Aorta (tissue), 5 donors: Measurements from ENCODE around the gene TUSC1. TPM values are rescaled to one million over a fixed set of nuclear protein-coding genes. Genes with fewer than 3 reads are reported as not detected.

Experiments
- ATAC-seq: fragments of 200-7000 bp; cut with Tn5 transposase; one replicate; pipeline ENCODE4 v1.9.1; 2022; ENCODE audit warnings: moderate library complexity; ENCODE audit not compliant: low FRiP score
- DNase-seq, 2 donors: peaks; one replicate each; pipeline ENCODE4 v3.0.0-alpha.2; 2020
- H3K27ac ChIP-seq, 2 donors: one replicate each; pipeline ENCODE4 v1.5.1; 2013; ENCODE audit warnings: low read length in 2 of 2, mild to moderate bottlenecking in 2 of 2, moderate library complexity in 2 of 2, control low read depth in 1 of 2, inconsistent platforms in 1 of 2, low read depth in 1 of 2
- H3K27me3 ChIP-seq, 2 donors: one replicate each; pipeline ENCODE4 v1.6.1; 2013; ENCODE audit warnings: control low read depth in 1 of 2, low read length in 1 of 2, mild to moderate bottlenecking in 1 of 2, moderate library complexity in 1 of 2; ENCODE audit not compliant: insufficient read depth in 2 of 2, control insufficient read depth in 1 of 2
- H3K36me3 ChIP-seq, 2 donors: one replicate each; pipeline ENCODE4 v1.6.1; 2013; ENCODE audit warnings: control low read depth in 1 of 2, low read length in 1 of 2, mild to moderate bottlenecking in 1 of 2; ENCODE audit not compliant: insufficient read depth in 2 of 2, control insufficient read depth in 1 of 2
- H3K4me1 ChIP-seq, 2 donors: one replicate each; pipeline ENCODE4 v1.6.1; 2013; ENCODE audit warnings: low read length in 2 of 2, control low read depth in 1 of 2, mild to moderate bottlenecking in 1 of 2, moderate library complexity in 1 of 2; ENCODE audit not compliant: insufficient read depth in 2 of 2, control insufficient read depth in 1 of 2
- H3K4me3 ChIP-seq, 2 donors: one replicate each; pipeline ENCODE4 v1.5.1; 2013; ENCODE audit warnings: low read length in 2 of 2, control low read depth in 1 of 2, mild to moderate bottlenecking in 1 of 2
- H3K9me3 ChIP-seq: one replicate; pipeline ENCODE4 v1.6.1; 2013; ENCODE audit warnings: mild to moderate bottlenecking, low read length; ENCODE audit not compliant: control insufficient read depth
- WGBS, 2 donors: extraction: QIAGEN DNeasy Blood & Tissue Kit; methylation state at CpG; one replicate each; pipeline ENCODE4 v1.1.7; 2013; 5-methylcytosine and 5-hydroxymethylcytosine counted together
- intact Hi-C, 2 donors: fragments of 100-400 bp; cut with DNase I; formaldehyde crosslinking; loops; one replicate each; pipeline versions ENCODE4 v1.14.2 to v1.15.0; 2022
- polyA plus RNA-seq, 2 donors: library from polyadenylated mRNA; stranded (reverse); fragments of 200-250 nt; gene quantifications; one replicate each; pipeline ENCODE4 v1.2.3, GENCODE V29; 2013
- total RNA-seq, 2 donors: library from RNA; stranded (reverse); fragmentation: NEBNext Ultra II Directional; extraction: Animal tissue kit (Norgen Biotek cat#: 25700); gene quantifications; one replicate each; pipeline ENCODE4 v1.2.1, GENCODE V29; 2021
- donor health status: healthy with polysubstance abuse.
- donor health status: Bipolar disorder and iron deficiency.
- donor health status: DM: no; HTN: no; CAD: no.
- donor health status: DM: no; HTN: no; CAD: no.
- donor health status: DM: yes; HTN: yes; CAD: no.

The TUSC1 gene
- total and polyA plus RNA-seq, 4 donors, result 9.0 to 22.4 (median 17.4) TPM

DNA sequence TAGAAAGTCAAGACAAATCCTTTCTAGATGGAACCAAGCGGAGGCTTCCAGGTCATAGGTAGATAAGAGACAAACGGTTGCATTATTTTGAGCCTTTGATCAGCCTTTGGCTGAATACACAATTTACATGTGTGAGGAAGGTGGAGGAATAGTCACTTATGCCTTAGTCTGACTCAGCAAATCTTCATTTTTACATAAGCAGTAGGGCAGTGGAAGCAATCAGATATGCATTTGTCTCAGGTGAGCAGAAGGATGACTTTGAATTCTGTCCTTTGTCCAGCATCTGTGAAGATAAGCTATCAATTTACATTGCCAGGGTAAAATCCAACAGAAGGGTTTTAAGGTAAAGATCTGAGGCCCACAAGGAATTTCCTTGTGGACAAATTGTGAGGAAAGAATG is 23.8 kb downstream of the TUSC1 start:
- no peaks in the 10 kb centered on the region for H3K27me3 ChIP-seq
- DNase-seq (no peak), ATAC-seq (no peak)
- no peaks in the 10 kb centered on the region for H3K36me3 ChIP-seq
- no peaks in the 10 kb centered on the region for H3K9me3 ChIP-seq
- 92 to 93% methylated on average over 2 of the region's 2 CpGs for WGBS, 2 donors
- intact Hi-C loops, result no loop called here
- no peak overlapping the region for H3K4me3 ChIP-seq
- H3K4me1 ChIP-seq, result no peaks in the 10 kb centered on the region
- no peak overlapping the region for H3K27ac ChIP-seq

DNA sequence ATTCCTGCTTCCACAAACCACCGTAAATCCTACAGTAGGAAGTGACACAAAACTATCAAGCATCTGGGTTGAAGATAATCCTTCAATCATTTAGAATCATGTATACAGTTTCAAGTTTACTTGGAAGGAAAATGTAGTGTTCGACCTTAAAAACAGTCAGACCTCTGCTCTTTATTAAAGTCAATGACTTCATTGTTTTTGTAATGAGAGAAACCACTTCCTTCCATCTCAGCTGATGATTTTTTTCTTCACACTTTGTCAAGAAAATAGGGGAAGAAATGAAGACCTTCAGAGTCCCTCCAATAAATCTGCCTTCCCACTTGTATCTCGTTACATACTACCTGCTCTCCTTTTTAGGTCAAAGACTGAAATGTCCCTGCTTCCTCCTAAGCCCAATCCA is 30.1 kb downstream of the TUSC1 start:
- intact Hi-C loops, result no loop called here
- H3K4me3 ChIP-seq, result no peak overlapping the region
- WGBS, 2 donors, result 49 to 57% methylated on average over 3 of the region's 3 CpGs
- H3K36me3 ChIP-seq, result no peaks in the 10 kb centered on the region
- DNase-seq, result no peak
- ATAC-seq, result no peak
- H3K9me3 ChIP-seq, result no peaks in the 10 kb centered on the region
- H3K27me3 ChIP-seq, result no peaks in the 10 kb centered on the region
- H3K27ac ChIP-seq, result no peak overlapping the region
- no peaks in the 10 kb centered on the region for H3K4me1 ChIP-seq

DNA sequence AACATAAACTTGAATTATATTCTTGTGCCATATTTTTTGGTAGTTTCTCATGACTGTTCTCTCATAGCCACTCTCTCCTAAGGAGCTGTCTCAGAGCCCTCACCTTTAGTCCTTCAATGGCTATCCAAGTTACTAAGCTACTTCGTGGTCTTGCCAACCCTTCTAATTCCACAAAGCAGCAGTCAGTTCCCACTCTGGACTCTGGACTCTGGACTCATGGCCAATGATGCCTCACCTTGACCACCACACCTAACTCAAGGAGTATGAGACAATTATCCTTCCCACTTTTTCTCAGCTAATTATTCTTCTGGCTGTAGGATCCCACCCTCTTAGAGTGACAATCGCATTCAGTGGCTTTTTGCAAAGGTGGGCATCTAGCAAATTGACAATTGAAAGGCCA is 42.2 kb downstream of the TUSC1 start:
- ATAC-seq, result no peak
- WGBS, 2 donors, result 86 to 89% methylated on average over 2 of the region's 2 CpGs
- no peaks in the 10 kb centered on the region for H3K27me3 ChIP-seq

DNA sequence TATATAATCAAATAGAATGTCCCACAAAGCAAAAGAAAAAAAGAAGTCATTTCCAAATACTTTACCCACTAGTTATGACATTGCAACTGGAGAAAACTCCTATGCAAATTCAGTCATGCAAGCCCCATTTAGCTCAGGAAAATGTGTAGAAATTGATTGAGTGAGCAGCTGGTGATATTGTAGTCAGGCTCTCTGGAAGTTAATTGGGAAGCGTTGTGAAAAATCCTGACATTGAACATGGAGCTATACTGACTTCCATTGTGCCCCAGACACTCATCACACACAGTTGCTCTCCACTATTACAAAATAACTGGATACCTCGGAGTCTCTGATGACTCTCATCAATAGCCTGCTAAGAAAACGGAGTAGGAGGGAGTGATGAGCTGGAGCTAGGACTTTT is 49.0 kb downstream of the TUSC1 start:
- no peaks in the 10 kb centered on the region for H3K4me1 ChIP-seq
- no peaks in the 10 kb centered on the region for H3K27me3 ChIP-seq
- H3K27ac ChIP-seq, result no peak overlapping the region
- ATAC-seq (no peak), DNase-seq (no peak)
- 70 to 81% methylated on average over 3 of the region's 3 CpGs for WGBS, 2 donors
- intact Hi-C loops, result no loop called here
- H3K36me3 ChIP-seq, result no peaks in the 10 kb centered on the region
- H3K4me3 ChIP-seq, result no peak overlapping the region
- peaks cover 2% of the 10 kb centered on the region for H3K9me3 ChIP-seq

More for the DNA sequence above, 42.2 kb downstream of the TUSC1 start:
- Histone ChIP-seq H3K9me3 (no peaks in the 10 kb centered on the region), H3K36me3 (no peaks in the 10 kb centered on the region), H3K27ac (no peak overlapping the region), H3K4me1 (no peaks in the 10 kb centered on the region), H3K4me3 (no peak overlapping the region)
- DNase-seq, result no peak
- intact Hi-C loops, result no loop called here
